Measurements from ENCODE around the gene IFI27L1. TPM values are rescaled to one million over a fixed set of nuclear protein-coding genes. Genes with fewer than 3 reads are reported as not detected.

Gene IFI27L1
- total RNA-seq, 1 experiment from 2014 or later: 26.0 TPM

- no peak; a peak in 1 of 6 replicates for TF ChIP-seq CTCF (IDR thresholded peaks at IDR 0.05 in 2 of 3, conservative IDR thresholded peaks at IDR 0.05 in 1 of 3; ENCODE audit: borderline replicate concordance in 1 of 3, insufficient read depth in 1 of 3, low read depth in 2 of 3, low read length in 2 of 3)
These were observed 48.8 kb downstream of the IFI27L1 start (continued) for GRCh38 chr14:94129758-94130414.

GRCh38 chr14:94132285-94132887 is 51.3 kb downstream of the IFI27L1 start:
- peak overlapping the region; percentile 81 for H2AFZ ChIP-seq (ENCODE audit: low read depth, low read length, poor library complexity, severe bottlenecking)
- H3K27me3 ChIP-seq (ENCODE audit: insufficient read depth, low read length): no peaks in the 10 kb centered on the region
- ChIA-PET RAD21 (ENCODE audit: low non-redundant PET in 1 of 2, low total read pairs in 2 of 2, uncharacterized antibody in 2 of 2, unreplicated experiment in 2 of 2) (interaction anchor here (1.0 to 1.4 kb wide), 3 partner anchors 10 to 354 kb away, joined by 4 to 5 read pairs (median 4); no protein-coding TSS in a partner anchor), POLR2A (interaction anchor here (0.7 to 1.5 kb wide), 3 partner anchors 10 to 193 kb away, joined by 3 to 4 read pairs (median 3); partner anchors contain the start of genes DDX24 and IFI27L1), CTCF (interaction anchor here (0.6 to 2.3 kb wide), 27 partner anchors 11 to 539 kb away, joined by 3 to 37 read pairs (median 5); partner anchors contain the start of genes IFI27 and PPP4R4)
- no TSS peak for BruUV-seq (replicated peaks)
- no peaks in the 10 kb centered on the region for H3K9me2 ChIP-seq (ENCODE audit: insufficient read depth)
- no peaks in the 10 kb centered on the region for H4K20me1 ChIP-seq (ENCODE audit: insufficient read depth)
- intact Hi-C loops (cut with micrococcal nuclease): loop anchor here (1.0 to 10.0 kb wide), 5 partner anchors 81 to 552 kb away; no protein-coding TSS in a partner anchor
- no peaks in the 10 kb centered on the region for H3K9me3 ChIP-seq (ENCODE audit: control insufficient read depth in 1 of 2, insufficient read depth in 1 of 2, low read depth in 1 of 2, low read length in 2 of 2)
- TF ChIP-seq RAD21 (IDR thresholded peaks at IDR 0.05; ENCODE audit: low read depth) (peak; percentile 76), CTCF (IDR thresholded peaks at IDR 0.05 in 2 of 3, conservative IDR thresholded peaks at IDR 0.05 in 1 of 3; ENCODE audit: borderline replicate concordance in 1 of 3, insufficient read depth in 1 of 3, low read depth in 2 of 3, low read length in 2 of 3) (peak; percentile 70 to 88 (median 73)), ZFX (IDR thresholded peaks at IDR 0.05) (no peak)
- no peaks in the 10 kb centered on the region for H3K36me3 ChIP-seq (ENCODE audit: control insufficient read depth in 1 of 2, insufficient read depth in 2 of 2, low read length in 2 of 2)
- H3K79me2 ChIP-seq (ENCODE audit: insufficient read depth, low read length): no peaks in the 10 kb centered on the region
- no peak overlapping the region for H3K4me3 ChIP-seq (replicated peaks in 1 of 2; ENCODE audit: low read depth in 1 of 2, low read length in 2 of 2)
- H3K4me2 ChIP-seq (ENCODE audit: low read length): peak overlapping the region; percentile 22; the same call in 1 of the 2 replicates
- H3K27ac ChIP-seq (ENCODE audit: low read depth, low read length): no peak overlapping the region
- 0 out of 2 replicates have a peak, but pooled peaks have one; percentile 24 for ATAC-seq
- no peak overlapping the region for H3K9ac ChIP-seq (ENCODE audit: low read length)
- peaks cover 6 to 25% of the 10 kb centered on the region in 2 experiments; a peak in 3 of 4 replicates for H3K4me1 ChIP-seq (ENCODE audit: control insufficient read depth in 1 of 2, insufficient read depth in 2 of 2, low read length in 2 of 2)
- DNase-seq (ENCODE audit: low read depth, low spot score): peak; percentile 66

Measured in HCT116 (cell line).